ENCODE results near the gene HDGFL2.

The HDGFL2 gene

DNA sequence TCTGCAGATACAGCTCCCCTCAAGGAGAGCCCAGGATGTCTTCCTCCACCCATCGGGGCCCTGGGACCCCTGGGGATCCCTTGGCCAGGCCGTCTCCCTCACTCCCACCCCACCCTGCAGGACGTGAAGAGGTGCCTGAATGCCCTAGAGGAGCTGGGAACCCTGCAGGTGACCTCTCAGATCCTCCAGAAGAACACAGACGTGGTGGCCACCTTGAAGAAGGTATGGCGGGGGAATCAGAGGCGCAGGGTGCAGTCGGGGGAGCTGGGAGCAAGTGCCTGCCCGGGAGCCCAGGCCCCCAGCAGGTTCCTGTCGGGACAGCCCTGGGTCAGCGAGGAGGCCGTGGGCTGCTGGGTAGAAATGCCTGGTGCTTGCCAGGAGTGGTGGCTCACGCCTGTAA is 26.6 kb downstream of the HDGFL2 start:
- H3K4me3 Mint-ChIP-seq = no peak overlapping the region
- no peaks in the 10 kb centered on the region for H3K9me3 Mint-ChIP-seq
- H3K27ac Mint-ChIP-seq = no peak overlapping the region
- no peaks in the 10 kb centered on the region for H3K4me1 Mint-ChIP-seq
- no peaks in the 10 kb centered on the region for H3K27me3 Mint-ChIP-seq
- peaks cover 43% of the 10 kb centered on the region for H3K36me3 Mint-ChIP-seq
- ATAC-seq = no peak

DNA sequence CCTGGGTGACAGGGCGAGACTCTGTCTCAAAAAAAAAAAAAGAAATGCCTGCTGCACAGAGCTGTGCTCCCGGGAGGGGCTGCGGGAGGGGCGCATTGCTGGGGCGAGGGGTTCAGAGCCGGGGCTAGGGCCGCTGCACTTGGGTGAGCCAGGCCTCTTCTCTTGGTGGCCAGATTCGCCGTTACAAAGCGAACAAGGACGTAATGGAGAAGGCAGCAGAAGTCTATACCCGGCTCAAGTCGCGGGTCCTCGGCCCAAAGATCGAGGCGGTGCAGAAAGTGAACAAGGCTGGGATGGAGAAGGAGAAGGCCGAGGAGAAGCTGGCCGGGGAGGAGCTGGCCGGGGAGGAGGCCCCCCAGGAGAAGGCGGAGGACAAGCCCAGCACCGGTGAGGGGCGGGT is 27.2 kb downstream of the HDGFL2 start:
- Mint-ChIP-seq H3K27ac (no peak overlapping the region), H3K4me3 (no peak overlapping the region), H3K27me3 (no peaks in the 10 kb centered on the region), H3K36me3 (peaks cover 44% of the 10 kb centered on the region), H3K9me3 (no peaks in the 10 kb centered on the region), H3K4me1 (no peaks in the 10 kb centered on the region)
- no peak for ATAC-seq

DNA sequence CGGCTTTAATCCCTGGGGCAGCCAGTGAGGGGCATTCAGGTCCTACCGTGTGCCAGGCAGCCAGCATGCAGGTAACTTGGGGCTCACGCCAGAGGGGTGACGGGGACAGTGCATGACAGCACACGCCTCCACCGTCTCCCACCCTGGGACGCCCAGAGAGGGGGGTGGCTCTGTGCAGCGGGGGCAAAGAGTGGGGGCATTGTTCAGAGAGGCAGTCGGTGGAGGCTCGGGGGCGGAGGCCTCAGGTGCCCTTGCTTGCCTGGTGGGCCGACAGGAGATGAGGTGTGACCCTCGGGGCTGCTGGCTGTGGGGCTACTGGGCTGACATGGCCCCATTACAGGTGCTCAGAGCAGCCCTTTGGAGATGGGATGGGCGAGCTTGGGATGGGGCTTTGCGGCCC is 27.8 kb downstream of the HDGFL2 start:
- Mint-ChIP-seq H3K36me3 (peaks cover 45% of the 10 kb centered on the region), H3K4me3 (no peak overlapping the region), H3K27me3 (no peaks in the 10 kb centered on the region), H3K9me3 (no peaks in the 10 kb centered on the region), H3K27ac (no peak overlapping the region), H3K4me1 (no peaks in the 10 kb centered on the region)
- ATAC-seq = no peak

DNA sequence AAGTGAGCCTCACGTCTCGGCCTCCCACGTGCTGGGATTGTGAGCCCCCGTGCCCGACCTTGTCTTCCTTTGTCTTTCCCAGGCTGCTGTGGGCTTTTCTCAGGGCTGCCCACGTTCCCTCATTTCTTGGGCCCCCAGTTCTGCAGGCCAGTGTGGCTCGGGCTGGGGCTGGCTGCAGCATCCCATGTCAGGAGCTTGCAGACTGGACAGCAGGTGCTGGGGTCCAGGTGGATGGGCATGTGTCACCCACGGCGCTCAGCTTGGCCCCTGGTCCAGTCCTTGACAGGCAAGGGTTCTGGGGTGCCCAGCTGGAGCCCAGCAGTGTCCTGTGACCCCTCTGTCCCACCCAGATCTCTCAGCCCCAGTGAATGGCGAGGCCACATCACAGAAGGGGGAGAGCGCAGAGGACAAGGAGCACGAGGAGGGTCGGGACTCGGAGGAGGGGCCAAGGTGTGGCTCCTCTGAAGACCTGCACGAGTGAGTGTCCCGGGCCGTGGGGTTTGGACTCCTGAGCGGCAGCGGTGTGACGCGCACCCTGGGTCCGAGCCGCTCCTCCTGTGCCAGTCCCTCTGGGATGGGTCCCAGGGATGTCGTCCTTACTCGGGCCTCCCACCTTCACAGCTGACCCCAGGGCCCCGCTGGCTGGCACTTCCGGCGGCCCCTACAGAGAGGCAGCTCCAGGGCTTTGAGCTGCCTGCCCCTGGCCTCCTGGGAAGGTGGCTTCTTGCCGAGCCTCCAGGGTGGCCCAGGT is 28.9 kb downstream of the HDGFL2 start:
- Mint-ChIP-seq H3K27ac (no peak overlapping the region), H3K36me3 (peaks cover 55% of the 10 kb centered on the region), H3K27me3 (no peaks in the 10 kb centered on the region)

GRCh38 chr19:4501691-4502090 is 29.6 kb downstream of the HDGFL2 start:
- no peak overlapping the region for H3K4me3 Mint-ChIP-seq
- no peaks in the 10 kb centered on the region for H3K4me1 Mint-ChIP-seq
- H3K27ac Mint-ChIP-seq = no peak overlapping the region
- H3K36me3 Mint-ChIP-seq = peaks cover 62% of the 10 kb centered on the region
- ATAC-seq = no peak
- no peaks in the 10 kb centered on the region for H3K27me3 Mint-ChIP-seq
- H3K9me3 Mint-ChIP-seq = peaks cover 2% of the 10 kb centered on the region

More for the DNA sequence above, 28.9 kb downstream of the HDGFL2 start:
- ATAC-seq = no peak
- no peak overlapping the region for H3K4me3 Mint-ChIP-seq
- no peaks in the 10 kb centered on the region for H3K9me3 Mint-ChIP-seq
- no peaks in the 10 kb centered on the region for H3K4me1 Mint-ChIP-seq

DNA sequence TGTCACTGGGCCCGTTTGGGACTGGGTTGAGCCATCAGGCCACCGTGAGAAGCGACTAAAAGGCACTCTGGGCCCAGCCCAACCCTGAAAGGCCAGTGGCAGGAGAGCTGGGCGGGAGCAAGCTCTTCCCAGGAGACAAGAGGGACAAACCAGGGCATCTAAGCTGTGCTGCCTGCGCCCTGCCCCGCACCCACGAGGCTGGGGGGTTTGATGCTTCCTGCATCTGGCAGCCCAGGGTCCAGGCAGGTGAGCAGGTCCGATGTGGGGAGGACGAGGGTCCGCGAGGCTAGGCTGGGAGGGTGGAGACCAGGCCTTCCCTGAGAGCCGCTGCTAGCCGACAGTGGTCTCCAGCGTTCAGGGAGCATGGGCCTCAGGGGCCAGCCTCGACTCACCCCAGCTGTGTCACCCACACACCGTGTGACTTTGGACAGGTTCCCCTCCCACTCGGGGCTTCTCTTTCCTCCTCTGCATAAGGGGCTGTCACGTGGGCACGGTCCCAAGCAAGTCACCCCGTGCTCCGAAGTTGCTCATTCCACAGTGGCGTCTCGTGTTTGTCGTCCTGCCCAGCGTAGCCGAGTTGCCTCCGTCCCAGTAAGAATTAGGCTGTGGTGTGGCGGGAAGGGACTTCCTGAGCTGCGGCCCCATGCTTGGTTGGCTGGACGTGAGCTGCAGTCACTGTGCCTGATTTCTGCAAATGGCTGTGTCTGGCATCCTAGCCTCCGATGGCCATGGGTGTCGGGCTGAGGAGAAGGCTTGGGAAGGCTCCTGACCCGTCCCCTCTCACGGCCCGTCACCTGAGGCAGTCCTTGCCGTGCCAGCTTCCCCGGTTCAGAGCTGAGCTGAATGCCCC is 30.4 kb downstream of the HDGFL2 start:
- Mint-ChIP-seq H3K36me3 (peaks cover 60% of the 10 kb centered on the region), H3K27me3 (no peaks in the 10 kb centered on the region), H3K4me3 (no peak overlapping the region), H3K9me3 (peaks cover 2% of the 10 kb centered on the region), H3K4me1 (no peaks in the 10 kb centered on the region), H3K27ac (no peak overlapping the region)
- no peak for ATAC-seq

- Mint-ChIP-seq H3K4me1 (no peaks in the 10 kb centered on the region), H3K27me3 (no peaks in the 10 kb centered on the region), H3K27ac (no peak overlapping the region), H3K36me3 (peaks cover 53% of the 10 kb centered on the region), H3K4me3 (no peak overlapping the region), H3K9me3 (peaks cover 2% of the 10 kb centered on the region)
- no peak for ATAC-seq
Observed at GRCh38 chr19:4503132-4503824, 31.2 kb downstream of the HDGFL2 start.

DNA sequence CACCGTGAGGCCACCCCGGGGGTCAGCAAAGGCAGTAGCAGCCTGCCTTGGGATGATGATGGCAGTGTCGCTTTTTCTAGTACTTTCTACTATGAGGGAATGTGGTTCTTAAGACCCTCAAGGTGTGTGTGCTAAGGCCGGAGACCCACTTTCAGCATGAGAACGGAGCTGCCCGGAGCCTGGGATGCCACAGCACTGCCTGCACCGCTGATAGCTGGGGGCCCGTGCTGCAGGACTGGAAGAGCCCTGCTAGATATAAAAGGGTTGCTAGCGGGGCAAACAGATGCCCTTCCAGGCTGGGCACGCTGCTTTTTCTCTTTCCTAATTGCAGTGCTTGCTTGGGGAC is 31.7 kb downstream of the HDGFL2 start:
- peaks cover 47% of the 10 kb centered on the region for H3K36me3 Mint-ChIP-seq
- no peak overlapping the region for H3K4me3 Mint-ChIP-seq
- peaks cover 2% of the 10 kb centered on the region for H3K9me3 Mint-ChIP-seq
- H3K27ac Mint-ChIP-seq = no peak overlapping the region
- H3K4me1 Mint-ChIP-seq = no peaks in the 10 kb centered on the region
- H3K27me3 Mint-ChIP-seq = no peaks in the 10 kb centered on the region
- ATAC-seq = no peak

GRCh38 chr19:4504297-4504701 is 32.2 kb downstream of the HDGFL2 start:
- no peak overlapping the region for H3K27ac Mint-ChIP-seq
- H3K9me3 Mint-ChIP-seq = peaks cover 2% of the 10 kb centered on the region

DNA sequence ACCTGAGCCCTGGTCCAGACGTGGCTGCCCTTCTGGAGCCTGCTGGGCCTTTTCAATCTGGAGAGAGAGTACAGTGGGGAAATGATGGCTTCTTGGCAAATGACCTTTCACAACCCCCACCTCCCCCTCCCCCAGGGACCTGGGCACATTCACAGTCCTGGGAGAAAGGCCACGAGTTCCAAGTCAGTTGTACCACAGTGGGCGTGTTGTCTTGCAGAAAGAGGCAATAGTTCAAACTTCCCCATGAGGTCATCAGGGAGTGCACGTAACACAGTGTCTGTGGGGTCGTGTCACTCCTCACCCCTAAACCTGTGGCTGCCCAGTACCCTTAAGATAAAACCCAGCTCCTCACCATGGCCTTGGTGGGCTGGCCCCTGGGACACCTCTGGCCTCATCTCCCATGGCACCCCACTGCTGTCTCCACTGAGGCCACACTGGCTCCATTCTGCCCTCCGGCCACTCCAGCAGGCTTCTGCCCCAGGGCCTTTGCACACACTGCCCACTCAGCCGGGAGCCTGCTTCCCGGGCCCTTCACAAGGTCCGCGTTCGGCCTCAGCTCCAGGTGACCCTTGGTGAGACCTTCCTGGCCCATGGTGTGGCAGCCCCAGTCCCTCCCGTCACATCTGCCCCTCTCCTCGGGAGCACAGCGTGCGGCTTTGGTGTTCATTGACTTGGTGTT is 32.9 kb downstream of the HDGFL2 start:
- H3K4me3 Mint-ChIP-seq = no peak overlapping the region
- peaks cover 36% of the 10 kb centered on the region for H3K36me3 Mint-ChIP-seq
- H3K27ac Mint-ChIP-seq = no peak overlapping the region
- no peaks in the 10 kb centered on the region for H3K27me3 Mint-ChIP-seq
- ATAC-seq = no peak
- no peaks in the 10 kb centered on the region for H3K4me1 Mint-ChIP-seq
- H3K9me3 Mint-ChIP-seq = peaks cover 2% of the 10 kb centered on the region

More at GRCh38 chr19:4504297-4504701, 32.2 kb downstream of the HDGFL2 start:
- no peak for ATAC-seq
- Mint-ChIP-seq H3K36me3 (peaks cover 43% of the 10 kb centered on the region), H3K4me3 (no peak overlapping the region), H3K4me1 (no peaks in the 10 kb centered on the region), H3K27me3 (no peaks in the 10 kb centered on the region)

GRCh38 chr19:4505570-4506448 is 33.7 kb downstream of the HDGFL2 start:
- Mint-ChIP-seq H3K9me3 (peaks cover 2% of the 10 kb centered on the region), H3K4me1 (no peaks in the 10 kb centered on the region), H3K36me3 (peaks cover 28% of the 10 kb centered on the region), H3K27me3 (no peaks in the 10 kb centered on the region), H3K4me3 (no peak overlapping the region), H3K27ac (no peak overlapping the region)
- no peak for ATAC-seq

GRCh38 chr19:4506449-4507149 is 34.5 kb downstream of the HDGFL2 start:
- no peak overlapping the region for H3K27ac Mint-ChIP-seq
- H3K36me3 Mint-ChIP-seq = peaks cover 26% of the 10 kb centered on the region
- H3K27me3 Mint-ChIP-seq = no peaks in the 10 kb centered on the region
- no peaks in the 10 kb centered on the region for H3K4me1 Mint-ChIP-seq
- no peak overlapping the region for H3K4me3 Mint-ChIP-seq
- ATAC-seq = no peak
- H3K9me3 Mint-ChIP-seq = peaks cover 2% of the 10 kb centered on the region

DNA sequence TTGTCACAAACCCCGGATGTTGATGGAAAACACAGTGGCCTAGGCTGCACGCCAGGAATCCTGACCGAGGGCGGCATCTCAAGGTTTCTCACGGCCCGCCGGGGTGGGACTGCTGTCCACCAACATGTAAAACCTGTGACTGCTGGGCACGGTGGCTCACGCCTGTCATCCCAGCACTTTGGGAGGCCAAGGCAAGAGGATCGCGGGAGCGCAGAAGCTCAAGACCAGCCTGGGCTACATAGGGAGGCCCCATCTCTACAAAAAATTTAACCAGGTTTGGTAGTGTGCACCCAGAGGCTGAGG is 35.0 kb downstream of the HDGFL2 start:
- H3K4me3 Mint-ChIP-seq = no peak overlapping the region
- ATAC-seq = no peak
- no peak overlapping the region for H3K27ac Mint-ChIP-seq
- no peaks in the 10 kb centered on the region for H3K27me3 Mint-ChIP-seq
- H3K4me1 Mint-ChIP-seq = no peaks in the 10 kb centered on the region
- peaks cover 26% of the 10 kb centered on the region for H3K36me3 Mint-ChIP-seq
- peaks cover 2% of the 10 kb centered on the region for H3K9me3 Mint-ChIP-seq

DNA sequence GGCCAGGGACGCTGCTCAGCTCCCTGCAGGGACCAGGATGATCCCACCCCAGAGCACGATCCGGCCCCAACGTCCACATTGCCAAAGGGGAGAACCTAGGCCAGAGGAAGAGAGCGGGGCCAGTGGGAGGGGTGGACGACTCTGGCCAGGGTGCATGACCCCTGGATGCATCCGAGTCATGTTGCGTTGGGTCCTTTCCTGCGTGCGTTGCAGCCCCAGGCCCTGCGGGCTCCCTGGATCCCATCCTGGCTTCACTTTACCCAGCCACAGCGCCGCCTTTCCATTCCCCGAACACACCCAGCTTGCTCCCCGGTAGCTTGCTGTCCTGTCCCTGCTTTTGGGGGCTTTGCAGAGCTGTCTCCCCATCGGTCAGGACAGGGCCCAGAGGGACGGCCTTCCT is 35.7 kb downstream of the HDGFL2 start:
- no peaks in the 10 kb centered on the region for H3K27me3 Mint-ChIP-seq
- no peak overlapping the region for H3K27ac Mint-ChIP-seq
- no peak for ATAC-seq
- no peak overlapping the region for H3K4me3 Mint-ChIP-seq
- peaks cover 26% of the 10 kb centered on the region for H3K36me3 Mint-ChIP-seq
- no peaks in the 10 kb centered on the region for H3K4me1 Mint-ChIP-seq
- peaks cover 2% of the 10 kb centered on the region for H3K9me3 Mint-ChIP-seq

Measured in stimulated activated memory B cell treated with anti-CD40 and anti-IgM and Interleukin-4, amounts not matched to agents 10 μg/mL and 1 μg/mL and 100 μg/mL, for 72 hours (primary cell).